NB4 (cell line): Measurements from ENCODE around the gene PAF1.
A peak's percentile ranks its signal among the peaks of the same experiment; 100 is the strongest.

ENCODE experiments used
- DNase-seq: peaks from one replicate; pipeline ENCODE4 v3.0.0; 2010; ENCODE audit warnings: low read depth
- H3K4me3 ChIP-seq: one replicate; pipeline ENCODE4 v1.5.1; 2011; ENCODE audit warnings: mild to moderate bottlenecking, low read depth, low read length, moderate library complexity
- MAX ChIP-seq: IDR thresholded peaks from 2 replicates; pipeline ENCODE4 v1.6.1; 2011; ENCODE audit warnings: low read depth, low read length
- MYC ChIP-seq: IDR thresholded peaks from 2 replicates; pipeline ENCODE4 v1.6.1; 2011; ENCODE audit warnings: low read depth, low read length
- POLR2A ChIP-seq: IDR thresholded peaks from 2 replicates; pipeline ENCODE4 v1.6.1; 2011; ENCODE audit warnings: mild to moderate bottlenecking; ENCODE audit not compliant: insufficient read length; ENCODE audit errors: extremely low read depth
- TF ChIP-seq, protein P1 (sequence below): IDR thresholded peaks from one replicate; pipeline ENCODE4 v1.5.1; 2012; ENCODE audit warnings: low read depth, low read length

Gene PAF1

DNA sequence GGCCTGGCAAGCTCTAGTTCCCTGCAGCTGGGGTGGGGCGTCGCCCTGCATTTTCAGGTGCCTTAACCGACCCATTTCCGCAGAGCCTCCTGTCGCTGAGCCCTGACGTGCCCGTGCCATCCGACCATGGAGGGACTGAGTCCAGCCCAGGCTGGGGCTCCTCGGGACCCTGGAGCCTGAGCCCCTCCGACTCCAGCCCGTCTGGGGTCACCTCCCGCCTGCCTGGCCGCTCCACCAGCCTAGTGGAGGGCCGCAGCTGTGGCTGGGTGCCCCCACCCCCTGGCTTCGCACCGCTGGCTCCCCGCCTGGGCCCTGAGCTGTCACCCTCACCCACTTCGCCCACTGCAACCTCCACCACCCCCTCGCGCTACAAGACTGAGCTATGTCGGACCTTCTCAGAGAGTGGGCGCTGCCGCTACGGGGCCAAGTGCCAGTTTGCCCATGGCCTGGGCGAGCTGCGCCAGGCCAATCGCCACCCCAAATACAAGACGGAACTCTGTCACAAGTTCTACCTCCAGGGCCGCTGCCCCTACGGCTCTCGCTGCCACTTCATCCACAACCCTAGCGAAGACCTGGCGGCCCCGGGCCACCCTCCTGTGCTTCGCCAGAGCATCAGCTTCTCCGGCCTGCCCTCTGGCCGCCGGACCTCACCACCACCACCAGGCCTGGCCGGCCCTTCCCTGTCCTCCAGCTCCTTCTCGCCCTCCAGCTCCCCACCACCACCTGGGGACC is 16.9 kb upstream of the PAF1 start:
- TF ChIP-seq MAX (no peak), POLR2A (no peak), MYC (no peak)
- TF ChIP-seq, protein P1, sequence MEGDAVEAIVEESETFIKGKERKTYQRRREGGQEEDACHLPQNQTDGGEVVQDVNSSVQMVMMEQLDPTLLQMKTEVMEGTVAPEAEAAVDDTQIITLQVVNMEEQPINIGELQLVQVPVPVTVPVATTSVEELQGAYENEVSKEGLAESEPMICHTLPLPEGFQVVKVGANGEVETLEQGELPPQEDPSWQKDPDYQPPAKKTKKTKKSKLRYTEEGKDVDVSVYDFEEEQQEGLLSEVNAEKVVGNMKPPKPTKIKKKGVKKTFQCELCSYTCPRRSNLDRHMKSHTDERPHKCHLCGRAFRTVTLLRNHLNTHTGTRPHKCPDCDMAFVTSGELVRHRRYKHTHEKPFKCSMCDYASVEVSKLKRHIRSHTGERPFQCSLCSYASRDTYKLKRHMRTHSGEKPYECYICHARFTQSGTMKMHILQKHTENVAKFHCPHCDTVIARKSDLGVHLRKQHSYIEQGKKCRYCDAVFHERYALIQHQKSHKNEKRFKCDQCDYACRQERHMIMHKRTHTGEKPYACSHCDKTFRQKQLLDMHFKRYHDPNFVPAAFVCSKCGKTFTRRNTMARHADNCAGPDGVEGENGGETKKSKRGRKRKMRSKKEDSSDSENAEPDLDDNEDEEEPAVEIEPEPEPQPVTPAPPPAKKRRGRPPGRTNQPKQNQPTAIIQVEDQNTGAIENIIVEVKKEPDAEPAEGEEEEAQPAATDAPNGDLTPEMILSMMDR: no peak
- no peak for DNase-seq
- H3K4me3 ChIP-seq: peak overlapping the region; percentile 79

DNA sequence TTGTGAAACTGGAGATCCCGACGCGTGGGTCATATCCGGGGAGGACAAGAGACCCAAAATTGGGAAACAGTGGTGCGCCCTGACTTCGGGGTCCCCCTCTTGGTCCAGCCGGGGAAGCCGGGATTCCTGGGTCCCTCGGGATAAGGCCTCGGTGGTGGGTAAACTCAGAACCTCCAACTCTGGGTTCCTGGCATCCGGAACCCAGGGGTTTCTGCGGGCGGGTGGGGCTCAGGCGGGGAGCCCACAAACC is 16.4 kb upstream of the PAF1 start:
- DNase-seq: no peak
- TF ChIP-seq POLR2A (no peak), MAX (no peak), MYC (no peak)
- TF ChIP-seq, protein P1: no peak

DNA sequence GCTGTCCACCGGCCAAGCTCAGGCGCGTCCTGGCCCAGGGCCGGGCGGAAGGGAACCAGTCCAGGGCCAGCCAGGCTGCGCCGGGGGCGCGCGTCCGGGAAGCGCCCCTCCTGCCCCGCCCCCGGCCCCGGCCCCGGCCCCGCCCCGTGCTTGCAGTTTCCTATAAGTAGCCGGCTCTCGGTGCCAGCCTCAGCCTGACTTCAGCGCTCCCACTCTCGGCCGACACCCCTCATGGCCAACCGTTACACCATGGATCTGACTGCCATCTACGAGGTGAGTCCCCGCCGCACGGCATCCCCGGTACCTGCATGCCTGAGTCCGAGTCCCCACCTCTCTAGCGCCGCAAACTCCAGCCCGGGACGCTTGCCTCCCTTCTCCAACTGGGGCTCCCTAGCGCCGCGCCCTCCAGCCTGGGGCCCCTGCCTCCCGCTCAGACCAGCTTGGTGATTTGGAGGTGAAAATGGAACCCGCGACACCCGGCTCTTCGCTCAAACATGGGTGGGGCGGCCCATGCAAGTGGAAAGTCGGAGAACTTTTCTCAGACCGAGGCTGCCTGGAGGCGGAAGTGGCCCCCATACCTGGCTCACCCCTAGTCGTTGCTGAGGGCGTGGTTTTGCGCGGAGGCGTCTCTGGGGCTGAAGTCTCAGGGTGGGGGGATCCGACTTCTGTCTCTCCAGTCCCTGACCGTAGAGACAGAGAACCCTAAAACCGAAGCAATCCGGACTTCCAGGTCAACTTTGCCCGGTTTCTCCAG is 15.9 kb upstream of the PAF1 start, which contains the start of gene ZFP36:
Gene ZFP36 (plus strand): TSS at position 192 of the 754 bp plus-strand sequence. CDS start 58 bp downstream, at position 250.
- peak; percentile 73 for DNase-seq
- peak within 1 kb of the TSS; percentile 79 for H3K4me3 ChIP-seq
- TF ChIP-seq MYC (no peak; the same call in 1 of the 2 replicates), POLR2A (peak; percentile 91)
- TF ChIP-seq, protein P1: no peak

More for the DNA sequence above, 16.4 kb upstream of the PAF1 start:
- H3K4me3 ChIP-seq: peak overlapping the region; percentile 79

GRCh38 chr19:39405958-39406655 is 15.2 kb upstream of the PAF1 start:
- peak overlapping the region; percentile 32 for H3K4me3 ChIP-seq
- no peak for TF ChIP-seq MYC
- no peak for TF ChIP-seq POLR2A
- TF ChIP-seq, protein P1: no peak
- TF ChIP-seq MAX: no peak; the same call in 1 of the 2 replicates
- peak; percentile 70 for DNase-seq

DNA sequence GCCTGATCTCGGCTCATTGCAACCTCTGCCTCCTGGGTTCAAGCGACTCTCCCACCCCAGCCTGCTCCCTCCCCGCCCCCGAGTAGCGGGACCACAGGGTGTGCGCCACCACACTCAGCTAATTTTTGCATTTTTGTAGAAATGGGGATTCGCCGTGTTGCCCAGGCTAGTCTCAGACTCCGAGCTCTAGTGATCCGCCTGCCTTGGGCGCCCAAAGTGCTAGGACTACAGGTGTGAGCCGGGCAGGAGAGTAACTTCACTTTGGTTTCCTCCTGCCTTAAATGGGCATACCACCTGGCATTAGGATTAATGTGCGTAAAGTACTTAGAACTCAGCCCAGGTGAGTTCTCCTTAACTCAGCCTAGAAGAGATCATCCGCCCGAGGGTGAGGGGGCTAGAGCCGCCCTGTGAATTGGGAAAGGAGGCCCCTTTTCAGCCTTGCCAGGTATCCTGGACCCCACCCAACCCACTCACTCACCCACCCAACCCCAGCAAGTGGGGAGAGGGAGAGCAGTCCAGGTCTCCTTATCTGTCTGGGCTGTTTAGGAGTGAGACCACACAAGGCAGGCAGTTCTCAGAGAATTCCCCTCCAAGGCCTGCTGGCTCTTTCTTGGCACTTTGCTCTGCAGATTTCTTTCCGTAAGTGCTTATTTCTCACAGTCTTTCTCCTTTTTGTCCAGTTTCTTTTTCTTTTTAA is 14.5 kb upstream of the PAF1 start:
- no peak for DNase-seq
- H3K4me3 ChIP-seq: no peak overlapping the region
- TF ChIP-seq, protein P1: no peak
- TF ChIP-seq MAX (no peak), MYC (no peak), POLR2A (no peak)
